ENCODE data around the gene DEPDC1.
"Not testable (repeated sequence)": the region's sequence is repeated elsewhere in the genome, so short reads cannot be mapped to it uniquely, and the experiment has no call there.

DEPDC1 gene

GRCh38 chr1:68497358-68497698, 446 bp upstream of the DEPDC1 start:
- no peaks in the 10 kb centered on the region for H3K9me3 ChIP-seq (ENCODE audit: control insufficient read depth, low read length)
- 0 to 29% methylated on average over 2 of the region's 3 CpGs for WGBS, 2 experiments (ENCODE audit: insufficient coverage in 2 of 2)
- H3K4me1 ChIP-seq (ENCODE audit: control insufficient read depth, insufficient read depth, low read length, poor library complexity, severe bottlenecking) = no peaks in the 10 kb centered on the region
- peaks cover 9% of the 10 kb centered on the region for H3K36me3 ChIP-seq (ENCODE audit: control insufficient read depth, insufficient read depth, low read length)
- H3K27ac ChIP-seq (ENCODE audit: low read depth, low read length, severe bottlenecking) = no peak overlapping the region
- H3K4me3 ChIP-seq (ENCODE audit: extremely low read depth, insufficient read depth, low read length, poor library complexity, severe bottlenecking) = peak overlapping the region; percentile 82

GRCh38 chr1:68495968-68496679, 758 bp downstream of the DEPDC1 start:
- peaks cover 19% of the 10 kb centered on the region for H3K36me3 ChIP-seq (ENCODE audit: control insufficient read depth, insufficient read depth, low read length)
- H3K9me3 ChIP-seq (ENCODE audit: control insufficient read depth, low read length) = no peaks in the 10 kb centered on the region
- peak overlapping the region; percentile 85 for H3K27ac ChIP-seq (ENCODE audit: low read depth, low read length, severe bottlenecking)
- peak overlapping the region; percentile 82 for H3K4me3 ChIP-seq (ENCODE audit: extremely low read depth, insufficient read depth, low read length, poor library complexity, severe bottlenecking)
- no peaks in the 10 kb centered on the region for H3K4me1 ChIP-seq (ENCODE audit: control insufficient read depth, insufficient read depth, low read length, poor library complexity, severe bottlenecking)
- WGBS, 2 experiments (ENCODE audit: insufficient coverage in 2 of 2) = 1 to 2% methylated on average over 14 to 17 of the region's 21 CpGs

GRCh38 chr1:68495532-68495931, 1.4 kb downstream of the DEPDC1 start:
- H3K9me3 ChIP-seq (ENCODE audit: control insufficient read depth, low read length) = peaks cover 5% of the 10 kb centered on the region
- peak overlapping the region; percentile 82 for H3K4me3 ChIP-seq (ENCODE audit: extremely low read depth, insufficient read depth, low read length, poor library complexity, severe bottlenecking)
- no peak overlapping the region for H3K27ac ChIP-seq (ENCODE audit: low read depth, low read length, severe bottlenecking)
- no peaks in the 10 kb centered on the region for H3K4me1 ChIP-seq (ENCODE audit: control insufficient read depth, insufficient read depth, low read length, poor library complexity, severe bottlenecking)
- 86 to 100% methylated on average over 1 of the region's 3 CpGs for WGBS, 2 experiments (ENCODE audit: insufficient coverage in 2 of 2)
- peaks cover 24% of the 10 kb centered on the region for H3K36me3 ChIP-seq (ENCODE audit: control insufficient read depth, insufficient read depth, low read length)

GRCh38 chr1:68493193-68493592, 3.7 kb downstream of the DEPDC1 start:
- Histone ChIP-seq H3K36me3 (ENCODE audit: control insufficient read depth, insufficient read depth, low read length) (peaks cover 31% of the 10 kb centered on the region), H3K27ac (ENCODE audit: low read depth, low read length, severe bottlenecking) (no peak overlapping the region), H3K9me3 (ENCODE audit: control insufficient read depth, low read length) (peaks cover 8% of the 10 kb centered on the region), H3K4me1 (ENCODE audit: control insufficient read depth, insufficient read depth, low read length, poor library complexity, severe bottlenecking) (no peaks in the 10 kb centered on the region), H3K4me3 (ENCODE audit: extremely low read depth, insufficient read depth, low read length, poor library complexity, severe bottlenecking) (no peak overlapping the region)
- WGBS, 2 experiments (ENCODE audit: insufficient coverage in 2 of 2) = 83 to 92% methylated on average over 1 to 2 of the region's 2 CpGs

GRCh38 chr1:68492255-68492654, 4.6 kb downstream of the DEPDC1 start:
- not testable (repeated sequence) for H3K9me3 ChIP-seq (ENCODE audit: control insufficient read depth, low read length); H3K4me1 ChIP-seq (ENCODE audit: control insufficient read depth, insufficient read depth, low read length, poor library complexity, severe bottlenecking); H3K4me3 ChIP-seq (ENCODE audit: extremely low read depth, insufficient read depth, low read length, poor library complexity, severe bottlenecking); H3K27ac ChIP-seq (ENCODE audit: low read depth, low read length, severe bottlenecking)
- WGBS, 2 experiments (ENCODE audit: insufficient coverage in 2 of 2) = 96 to 97% methylated on average over 4 to 6 of the region's 6 CpGs
- H3K36me3 ChIP-seq (ENCODE audit: control insufficient read depth, insufficient read depth, low read length) = peaks cover 31% of the 10 kb centered on the region

GRCh38 chr1:68490046-68490651, 6.7 kb downstream of the DEPDC1 start:
- Histone ChIP-seq H3K4me3 (ENCODE audit: extremely low read depth, insufficient read depth, low read length, poor library complexity, severe bottlenecking) (no peak overlapping the region), H3K36me3 (ENCODE audit: control insufficient read depth, insufficient read depth, low read length) (peaks cover 39% of the 10 kb centered on the region), H3K27ac (ENCODE audit: low read depth, low read length, severe bottlenecking) (no peak overlapping the region), H3K9me3 (ENCODE audit: control insufficient read depth, low read length) (peaks cover 8% of the 10 kb centered on the region), H3K4me1 (ENCODE audit: control insufficient read depth, insufficient read depth, low read length, poor library complexity, severe bottlenecking) (no peaks in the 10 kb centered on the region)
- 100% methylated on average over 1 of the region's 2 CpGs; no CpG with 5 or more reads in 1 of the 2 experiments for WGBS, 2 experiments (ENCODE audit: insufficient coverage in 2 of 2)

- Histone ChIP-seq H3K4me3 (ENCODE audit: extremely low read depth, insufficient read depth, low read length, poor library complexity, severe bottlenecking) (no peak overlapping the region), H3K27ac (ENCODE audit: low read depth, low read length, severe bottlenecking) (no peak overlapping the region), H3K4me1 (ENCODE audit: control insufficient read depth, insufficient read depth, low read length, poor library complexity, severe bottlenecking) (no peaks in the 10 kb centered on the region), H3K9me3 (ENCODE audit: control insufficient read depth, low read length) (peaks cover 3% of the 10 kb centered on the region), H3K36me3 (ENCODE audit: control insufficient read depth, insufficient read depth, low read length) (peaks cover 40% of the 10 kb centered on the region)
- whole genome bisulfite sequencing, 2 experiments (ENCODE audit: insufficient coverage in 2 of 2) = 90 to 100% methylated on average over 1 to 2 of the region's 3 CpGs
Observed at GRCh38 chr1:68485431-68486022, 11.4 kb downstream of the DEPDC1 start.

- Histone ChIP-seq H3K4me1 (ENCODE audit: control insufficient read depth, insufficient read depth, low read length, poor library complexity, severe bottlenecking) (no peaks in the 10 kb centered on the region), H3K9me3 (ENCODE audit: control insufficient read depth, low read length) (no peaks in the 10 kb centered on the region), H3K36me3 (ENCODE audit: control insufficient read depth, insufficient read depth, low read length) (peaks cover 41% of the 10 kb centered on the region), H3K4me3 (ENCODE audit: extremely low read depth, insufficient read depth, low read length, poor library complexity, severe bottlenecking) (no peak overlapping the region), H3K27ac (ENCODE audit: low read depth, low read length, severe bottlenecking) (no peak overlapping the region)
- WGBS, 2 experiments (ENCODE audit: insufficient coverage in 2 of 2) = 100% methylated on average over 1 of the region's 1 CpG; no CpG with 5 or more reads in 1 of the 2 experiments
Observed at GRCh38 chr1:68484618-68485017, 12.3 kb downstream of the DEPDC1 start.

GRCh38 chr1:68481041-68481440, 15.8 kb downstream of the DEPDC1 start:
- H3K4me1 ChIP-seq (ENCODE audit: control insufficient read depth, insufficient read depth, low read length, poor library complexity, severe bottlenecking) = no peaks in the 10 kb centered on the region
- no peak overlapping the region for H3K27ac ChIP-seq (ENCODE audit: low read depth, low read length, severe bottlenecking)
- WGBS, 2 experiments (ENCODE audit: insufficient coverage in 2 of 2) = 71 to 100% methylated on average over 1 of the region's 3 CpGs
- no peak overlapping the region for H3K4me3 ChIP-seq (ENCODE audit: extremely low read depth, insufficient read depth, low read length, poor library complexity, severe bottlenecking)
- H3K9me3 ChIP-seq (ENCODE audit: control insufficient read depth, low read length) = no peaks in the 10 kb centered on the region
- peaks cover 53% of the 10 kb centered on the region for H3K36me3 ChIP-seq (ENCODE audit: control insufficient read depth, insufficient read depth, low read length)

GRCh38 chr1:68479501-68479900, 17.4 kb downstream of the DEPDC1 start:
- Histone ChIP-seq H3K4me3 (ENCODE audit: extremely low read depth, insufficient read depth, low read length, poor library complexity, severe bottlenecking) (no peak overlapping the region), H3K27ac (ENCODE audit: low read depth, low read length, severe bottlenecking) (no peak overlapping the region), H3K36me3 (ENCODE audit: control insufficient read depth, insufficient read depth, low read length) (peaks cover 49% of the 10 kb centered on the region), H3K9me3 (ENCODE audit: control insufficient read depth, low read length) (no peaks in the 10 kb centered on the region), H3K4me1 (ENCODE audit: control insufficient read depth, insufficient read depth, low read length, poor library complexity, severe bottlenecking) (no peaks in the 10 kb centered on the region)
- 80% methylated on average over 1 of the region's 2 CpGs; no CpG with 5 or more reads in 1 of the 2 experiments for WGBS, 2 experiments (ENCODE audit: insufficient coverage in 2 of 2)

GRCh38 chr1:68478662-68479061, 18.2 kb downstream of the DEPDC1 start:
- Histone ChIP-seq H3K4me1 (ENCODE audit: control insufficient read depth, insufficient read depth, low read length, poor library complexity, severe bottlenecking) (no peaks in the 10 kb centered on the region), H3K9me3 (ENCODE audit: control insufficient read depth, low read length) (no peaks in the 10 kb centered on the region), H3K4me3 (ENCODE audit: extremely low read depth, insufficient read depth, low read length, poor library complexity, severe bottlenecking) (no peak overlapping the region), H3K36me3 (ENCODE audit: control insufficient read depth, insufficient read depth, low read length) (peaks cover 46% of the 10 kb centered on the region), H3K27ac (ENCODE audit: low read depth, low read length, severe bottlenecking) (no peak overlapping the region)
- WGBS, 2 experiments (ENCODE audit: insufficient coverage in 2 of 2) = 100% methylated on average over 1 of the region's 2 CpGs; no CpG with 5 or more reads in 1 of the 2 experiments

Data from mesodermal cell (in vitro differentiated cells).